C4-2B (cell line): ENCODE measurements around the gene HBQ1.

Experiments used
- CTCF ChIP-seq: fragments of 450-650 bp; conservative IDR thresholded peaks from 2 replicates; pipeline ENCODE4 v1.5.1; 2017; ENCODE audit warnings: mild to moderate bottlenecking
- ZFX ChIP-seq: fragments of 450-650 bp; IDR thresholded peaks from 2 replicates; pipeline ENCODE4 v1.6.1; 2017

DNA sequence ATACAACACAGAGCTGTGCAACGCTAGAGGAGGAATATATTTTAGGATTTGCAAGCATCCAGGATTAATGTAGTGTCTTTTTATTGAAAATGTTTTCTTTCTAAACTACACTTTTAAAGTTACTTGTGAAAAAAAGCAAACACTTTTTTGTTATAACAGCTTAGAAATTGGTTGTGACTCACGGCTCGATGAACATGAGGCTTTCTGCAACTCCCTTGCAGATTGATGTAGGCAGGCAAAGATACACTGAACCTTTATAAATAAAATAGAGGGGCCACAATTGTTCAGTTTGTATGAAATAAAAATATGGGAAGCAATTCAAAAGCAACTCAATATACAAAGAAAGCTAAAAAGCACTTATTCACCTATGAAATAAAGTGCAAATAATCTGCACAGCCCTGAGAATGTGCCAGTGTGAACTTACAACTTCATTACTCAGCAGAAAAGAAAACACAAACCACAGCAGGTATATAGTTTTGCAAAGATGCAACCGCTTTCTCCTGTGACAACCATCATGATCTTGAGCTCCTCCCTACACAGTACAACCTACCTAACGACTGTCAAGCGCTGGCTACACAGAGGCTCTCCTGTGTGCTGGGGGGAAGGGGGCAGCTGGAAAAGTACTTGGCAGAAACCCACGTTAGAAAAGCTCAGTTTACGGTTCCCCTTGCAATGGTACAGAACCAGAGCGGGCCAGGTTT, 48.0 kb downstream of the HBQ1 start:
- TF ChIP-seq CTCF (no peak), ZFX (no peak)
